Measurements from ENCODE around the gene LAGE3.

The LAGE3 gene

GRCh38 chrX:154478728-154479622 lies at the start of gene LAGE3:
Gene LAGE3 (minus strand): TSS chrX:154479281. CDS start chrX:154478915, 366 bp downstream.
- peak; percentile 94 for DNase-seq (ENCODE audit: low spot score)

- DNase-seq (ENCODE audit: low spot score): peak; percentile 66
These were observed 48.0 kb upstream of the LAGE3 start for GRCh38 chrX:154526901-154527675.

DNA sequence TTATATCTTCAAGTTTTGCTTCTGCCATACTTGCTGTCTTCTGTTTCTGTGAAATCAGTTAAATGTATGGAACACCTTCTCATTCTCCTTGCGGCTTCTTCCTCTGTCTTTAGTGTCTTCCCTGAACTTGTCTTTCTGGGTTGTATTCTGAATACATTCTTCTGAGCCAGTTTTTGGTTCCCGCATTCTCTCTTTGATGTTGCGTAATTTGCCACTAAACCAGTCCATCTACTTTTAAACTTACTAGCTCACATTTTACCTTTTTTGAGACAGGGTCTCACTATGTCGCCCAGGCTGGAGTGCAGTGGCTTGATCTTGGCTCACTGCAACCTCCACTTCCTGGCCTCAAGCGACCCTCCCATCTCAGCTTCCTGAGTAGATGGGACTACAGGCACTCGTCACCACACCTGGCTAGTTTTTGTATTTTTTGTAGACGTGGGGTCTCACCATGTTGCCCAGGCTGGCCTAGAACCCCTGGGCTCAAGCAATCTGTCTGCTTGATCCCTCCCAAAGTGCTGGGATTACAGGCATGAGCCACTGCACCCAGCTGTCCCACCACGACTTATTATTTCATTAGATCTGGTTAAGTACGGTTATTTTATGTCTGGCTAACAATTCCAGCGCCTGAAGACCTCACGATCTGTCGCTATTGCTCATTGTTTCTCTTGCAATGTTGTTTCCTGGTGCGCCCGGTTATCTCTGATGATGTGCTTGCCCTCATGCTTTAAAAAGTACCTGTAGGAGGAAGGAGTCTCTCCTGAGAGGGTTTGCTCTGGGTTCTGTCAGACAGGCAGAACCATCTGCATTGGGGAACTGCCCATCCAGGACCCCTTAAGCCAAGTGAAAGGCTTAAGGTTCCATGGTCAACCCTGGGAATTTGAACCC lies 46.8 kb upstream of the LAGE3 start:
- no peak for DNase-seq (ENCODE audit: low spot score)

DNA sequence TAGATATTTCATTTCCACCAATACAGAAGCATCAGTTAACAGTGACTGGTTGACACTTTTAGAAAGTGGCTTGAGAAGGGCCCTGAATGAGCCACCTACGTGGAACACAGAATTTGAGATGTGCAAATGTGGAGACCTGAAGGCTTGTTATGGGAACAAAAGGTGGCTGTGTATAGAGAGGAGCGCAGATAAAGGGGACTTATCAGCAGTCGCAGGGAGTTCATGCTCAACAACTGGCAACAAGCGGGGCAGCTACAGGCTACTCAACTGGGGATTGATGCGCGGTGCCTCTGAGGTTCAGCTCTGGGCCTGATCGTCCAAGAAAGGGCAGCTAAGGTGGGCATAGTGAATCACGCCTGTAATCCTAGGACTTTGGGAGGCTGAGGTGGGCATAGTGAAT lies 40.3 kb upstream of the LAGE3 start:
- no peak for DNase-seq (ENCODE audit: low spot score)

- no peak for DNase-seq (ENCODE audit: low spot score)
These were observed 38.2 kb upstream of the LAGE3 start for GRCh38 chrX:154517101-154517781.

GRCh38 chrX:154516656-154517100 lies 37.6 kb upstream of the LAGE3 start:
- peak; percentile 12 for DNase-seq (ENCODE audit: low spot score)

GRCh38 chrX:154515966-154516655 lies 37.0 kb upstream of the LAGE3 start, which contains the start of gene FAM3A:
Gene FAM3A (minus strand): TSS chrX:154516232. CDS start chrX:154515772, 460 bp downstream.
- DNase-seq (ENCODE audit: low spot score): peak; percentile 92

DNA sequence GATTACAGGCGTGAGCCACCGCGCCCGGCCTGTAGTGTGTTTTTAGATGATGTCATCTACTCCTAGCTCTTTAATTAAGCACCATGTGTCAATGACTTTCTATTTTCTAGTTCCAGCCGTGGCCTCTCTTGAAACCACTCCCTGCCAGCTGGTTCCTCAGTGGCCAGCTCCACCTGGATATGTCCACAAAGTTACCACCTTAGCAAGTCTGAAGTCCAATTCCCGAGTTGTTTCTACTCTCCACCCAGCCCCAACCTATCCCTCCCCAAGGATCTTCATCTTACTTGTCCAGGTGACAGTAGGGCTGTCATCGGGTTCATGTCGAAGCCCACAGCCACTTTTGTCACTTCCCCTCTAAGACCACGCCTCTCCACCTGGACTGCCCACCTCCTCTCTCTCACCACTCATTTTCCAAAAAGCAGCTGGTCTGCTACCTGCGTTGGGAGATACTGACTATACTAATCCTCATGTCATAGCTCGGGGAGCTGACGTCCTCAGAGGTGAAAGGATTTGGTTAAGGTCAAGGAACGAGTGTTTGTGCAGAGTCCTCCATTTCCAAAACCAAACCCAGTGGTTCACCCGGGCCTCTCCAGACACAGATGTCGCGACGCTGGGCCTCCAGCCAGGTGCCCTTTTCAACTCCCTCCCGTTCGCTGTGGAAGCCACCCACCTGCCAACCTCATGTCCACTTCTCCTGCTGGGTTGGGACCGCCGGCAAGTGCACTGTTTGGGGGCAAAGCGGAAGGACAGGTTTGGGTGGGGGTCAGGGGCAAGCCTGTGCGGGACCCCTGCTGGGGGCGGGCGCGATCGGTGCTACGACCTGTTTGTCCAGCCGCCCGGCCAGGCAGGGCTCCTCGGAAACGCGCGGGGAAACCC lies 36.2 kb upstream of the LAGE3 start:
- peak; percentile 24 for DNase-seq (ENCODE audit: low spot score)

- DNase-seq (ENCODE audit: low spot score): no peak
These were observed 34.6 kb upstream of the LAGE3 start for GRCh38 chrX:154513716-154514115.

- DNase-seq (ENCODE audit: low spot score): no peak
These were observed 33.9 kb upstream of the LAGE3 start for GRCh38 chrX:154512879-154513553.

DNA sequence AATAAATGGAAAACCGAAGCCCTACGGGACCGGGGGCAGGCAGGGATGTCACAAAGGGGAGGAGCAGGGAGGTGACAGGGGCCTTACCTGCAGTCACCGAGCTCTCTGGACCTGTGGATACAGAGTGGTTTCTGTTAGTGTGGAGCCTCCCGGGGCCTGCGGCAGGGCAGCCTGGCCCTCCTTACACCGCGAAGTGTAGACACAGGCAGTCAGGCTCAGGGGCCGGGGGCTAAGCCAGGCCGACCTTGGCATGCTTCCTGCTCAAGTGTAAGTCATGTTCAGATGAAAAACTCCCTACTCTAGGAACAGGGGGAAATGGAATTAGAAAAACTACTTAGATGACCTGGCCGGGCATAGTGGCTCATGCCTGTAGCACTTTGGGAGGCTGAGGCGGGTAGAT lies 32.7 kb upstream of the LAGE3 start:
- DNase-seq (ENCODE audit: low spot score): no peak

DNA sequence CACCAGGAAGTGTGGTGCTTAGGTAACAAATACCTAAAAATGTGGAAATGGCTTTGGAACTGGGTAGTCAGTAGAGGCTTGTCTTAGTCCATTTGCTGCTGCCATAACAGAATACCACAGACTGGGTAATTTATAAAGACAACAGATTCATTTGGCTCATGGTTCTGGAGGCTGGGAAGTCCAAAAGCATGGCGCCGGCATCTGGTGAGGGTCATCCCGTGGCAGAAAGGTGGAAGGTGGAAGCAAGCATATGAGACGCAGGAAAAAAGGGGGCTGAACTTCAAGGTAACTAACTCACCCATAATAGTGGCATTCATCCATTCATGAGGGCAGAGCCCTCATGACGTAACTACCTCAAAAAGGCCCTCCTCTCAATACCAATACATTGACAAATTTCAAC lies 30.4 kb upstream of the LAGE3 start:
- no peak for DNase-seq (ENCODE audit: low spot score)

GRCh38 chrX:154508384-154508745 lies 29.3 kb upstream of the LAGE3 start:
- no peak for DNase-seq (ENCODE audit: low spot score)

- no peak for DNase-seq (ENCODE audit: low spot score)
These were observed 28.7 kb upstream of the LAGE3 start for GRCh38 chrX:154507673-154508383.

GRCh38 chrX:154506483-154507332 lies 27.6 kb upstream of the LAGE3 start:
- no peak for DNase-seq (ENCODE audit: low spot score)

DNA sequence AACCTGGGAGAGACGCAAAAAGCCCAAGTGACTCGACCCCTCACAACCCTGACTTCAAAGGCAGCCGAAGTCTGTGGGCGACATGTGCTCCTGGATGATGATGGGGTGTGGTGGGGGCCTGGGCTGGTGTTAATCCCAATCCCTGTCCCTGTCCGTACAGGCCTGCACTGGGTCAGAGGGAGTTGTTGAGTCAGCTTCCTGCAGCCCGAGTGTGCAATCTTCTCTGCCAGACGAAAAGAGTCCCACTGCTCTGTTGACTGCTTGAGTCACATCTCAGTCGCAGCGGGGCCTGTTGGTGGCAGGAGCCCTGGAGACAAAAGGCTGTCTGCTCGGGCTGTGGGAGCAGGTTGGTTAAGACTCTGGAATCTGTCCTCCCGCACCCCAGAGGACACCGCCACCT lies 26.7 kb upstream of the LAGE3 start:
- DNase-seq (ENCODE audit: low spot score): no peak

DNA sequence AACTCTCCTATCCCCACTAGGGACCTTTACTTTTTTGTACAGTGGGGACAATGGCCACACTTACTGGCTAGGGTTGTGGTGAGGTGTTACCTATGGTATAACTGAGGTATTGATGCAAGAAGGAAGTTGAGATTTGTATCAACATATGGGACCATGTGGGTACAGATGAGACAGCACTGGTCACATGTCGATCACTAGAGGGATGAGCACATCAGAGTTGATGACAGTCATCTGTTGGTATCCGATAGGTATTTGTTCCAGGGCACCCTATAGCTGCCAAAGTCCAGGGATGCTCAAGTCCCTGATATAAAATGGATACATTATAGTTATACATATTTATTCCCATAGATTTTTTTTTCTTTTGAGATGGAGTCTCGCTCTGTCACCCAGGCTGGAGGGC lies 23.9 kb upstream of the LAGE3 start:
- DNase-seq (ENCODE audit: low spot score): no peak

- no peak for DNase-seq (ENCODE audit: low spot score)
These were observed 23.0 kb upstream of the LAGE3 start for GRCh38 chrX:154502098-154502497.
